ENCODE measurements around the gene TNFAIP6.
"Not testable (repeated sequence)": the region's sequence is repeated elsewhere in the genome, so short reads cannot be mapped to it uniquely, and the experiment has no call there.

Gene TNFAIP6

GRCh38 chr2:151417650-151418049 is 60.3 kb downstream of the TNFAIP6 start:
- no peak for DNase-seq (ENCODE audit: low read depth)

- DNase-seq (ENCODE audit: low read depth): not testable (repeated sequence)
Observed at GRCh38 chr2:151421681-151422080, 64.3 kb downstream of the TNFAIP6 start.

GRCh38 chr2:151422917-151423439 is 65.6 kb downstream of the TNFAIP6 start:
- no peak for DNase-seq (ENCODE audit: low read depth)

- DNase-seq (ENCODE audit: low read depth): no peak
Observed at GRCh38 chr2:151423760-151424159, 66.4 kb downstream of the TNFAIP6 start.
